PFSK-1 (cell line): Measurements from ENCODE around the gene WDR70.

Experiments used
- FOXP2 ChIP-seq: optimal IDR thresholded peaks from 2 replicates; pipeline ENCODE3; 2011; ENCODE audit warnings: borderline replicate concordance, control low read depth, inconsistent platforms; ENCODE audit not compliant: insufficient read depth; ENCODE audit errors: extremely low read length, extremely low read depth
- POLR2AphosphoS5 ChIP-seq: IDR thresholded peaks from 2 replicates; pipeline ENCODE4 v1.6.1; 2012; ENCODE audit warnings: low read depth, mild to moderate bottlenecking, control low read depth, low read length, moderate library complexity
- REST ChIP-seq, 2 experiments: IDR thresholded peaks; 2 replicates each; pipeline versions ENCODE4 v1.6.1 to v1.8.0; 2011 to 2012; ENCODE audit warnings: low read depth in 2 of 2, low read length in 2 of 2, control low read depth in 1 of 2, inconsistent platforms in 1 of 2, mild to moderate bottlenecking in 1 of 2, moderate library complexity in 1 of 2; ENCODE audit not compliant: insufficient read depth in 1 of 2
- SIN3A ChIP-seq: IDR thresholded peaks from 2 replicates; pipeline ENCODE4 v1.6.1; 2012; ENCODE audit warnings: mild to moderate bottlenecking, low read length, moderate library complexity, borderline replicate concordance; ENCODE audit not compliant: insufficient read depth
- TAF1 ChIP-seq: IDR thresholded peaks from 2 replicates; pipeline ENCODE4 v1.6.1; 2012; ENCODE audit warnings: low read length, control low read depth, borderline replicate concordance; ENCODE audit not compliant: insufficient read depth

WDR70 gene

GRCh38 chr5:37533851-37534250, 154.7 kb downstream of the WDR70 start:
- TF ChIP-seq REST (IDR thresholded peaks at IDR 0.05; ENCODE audit: insufficient read depth in 1 of 2, low read depth in 2 of 2, low read length in 2 of 2) (no peak), SIN3A (no peak), POLR2AphosphoS5 (no peak), FOXP2 (no peak), TAF1 (no peak)

GRCh38 chr5:37539459-37539858, 160.3 kb downstream of the WDR70 start:
- TF ChIP-seq REST (IDR thresholded peaks at IDR 0.05; ENCODE audit: insufficient read depth in 1 of 2, low read depth in 2 of 2, low read length in 2 of 2) (no peak), SIN3A (no peak), POLR2AphosphoS5 (no peak), FOXP2 (no peak), TAF1 (no peak)

- no peak for TF ChIP-seq FOXP2
- no peak for TF ChIP-seq REST (IDR thresholded peaks at IDR 0.05; ENCODE audit: insufficient read depth in 1 of 2, low read depth in 2 of 2, low read length in 2 of 2)
- no peak for TF ChIP-seq POLR2AphosphoS5
- no peak for TF ChIP-seq TAF1
Observed at GRCh38 chr5:37543216-37543615, 164.1 kb downstream of the WDR70 start.

GRCh38 chr5:37549411-37549810, 170.3 kb downstream of the WDR70 start:
- no peak for TF ChIP-seq REST (IDR thresholded peaks at IDR 0.05; ENCODE audit: insufficient read depth in 1 of 2, low read depth in 2 of 2, low read length in 2 of 2)
- no peak for TF ChIP-seq POLR2AphosphoS5
- no peak for TF ChIP-seq TAF1
- TF ChIP-seq SIN3A: no peak

- no peak for TF ChIP-seq TAF1
- TF ChIP-seq FOXP2: no peak
- no peak for TF ChIP-seq SIN3A
- no peak for TF ChIP-seq REST (IDR thresholded peaks at IDR 0.05; ENCODE audit: insufficient read depth in 1 of 2, low read depth in 2 of 2, low read length in 2 of 2)
- TF ChIP-seq POLR2AphosphoS5: no peak
Observed at GRCh38 chr5:37552161-37552560, 173.0 kb downstream of the WDR70 start.
